ENCODE data around the gene GSG1L2.
A peak's percentile ranks its signal among the peaks of the same experiment; 100 is the strongest.

The GSG1L2 gene

GRCh38 chr17:9768381-9768934, 53.4 kb downstream of the GSG1L2 start:
- Histone ChIP-seq H3K27ac (ENCODE audit: low read depth, low read length, poor library complexity, severe bottlenecking) (no peak overlapping the region), H2AFZ (ENCODE audit: low read length) (no peak overlapping the region), H3F3A (ENCODE audit: insufficient read depth, low read length) (no peaks in the 10 kb centered on the region), H3K27me3 (ENCODE audit: insufficient read depth, low read length) (no peaks in the 10 kb centered on the region), H3K79me2 (ENCODE audit: insufficient read depth, low read length) (no peaks in the 10 kb centered on the region), H3K4me2 (ENCODE audit: low read length) (no peak overlapping the region), H3K4me3 (ENCODE audit: low read depth, low read length, poor library complexity, severe bottlenecking) (no peak overlapping the region), H3K36me3 (ENCODE audit: insufficient read depth, low read length) (no peaks in the 10 kb centered on the region), H3K9ac (ENCODE audit: low read length) (no peak overlapping the region), H3K9me2 (ENCODE audit: low read depth, low read length) (no peaks in the 10 kb centered on the region), H3K9me3 (ENCODE audit: low read length) (no peaks in the 10 kb centered on the region), H3K4me1 (ENCODE audit: insufficient read depth, low read length, severe bottlenecking) (no peaks in the 10 kb centered on the region), H4K20me1 (ENCODE audit: insufficient read depth, low read length) (no peaks in the 10 kb centered on the region)
- no peak for TF ChIP-seq EZH2 (IDR thresholded peaks at IDR 0.05; ENCODE audit: borderline replicate concordance, low read length)
- peak; percentile 36; the same call in 1 of the 2 replicates for TF ChIP-seq CTCF (IDR thresholded peaks at IDR 0.05; ENCODE audit: low read length)

DNA sequence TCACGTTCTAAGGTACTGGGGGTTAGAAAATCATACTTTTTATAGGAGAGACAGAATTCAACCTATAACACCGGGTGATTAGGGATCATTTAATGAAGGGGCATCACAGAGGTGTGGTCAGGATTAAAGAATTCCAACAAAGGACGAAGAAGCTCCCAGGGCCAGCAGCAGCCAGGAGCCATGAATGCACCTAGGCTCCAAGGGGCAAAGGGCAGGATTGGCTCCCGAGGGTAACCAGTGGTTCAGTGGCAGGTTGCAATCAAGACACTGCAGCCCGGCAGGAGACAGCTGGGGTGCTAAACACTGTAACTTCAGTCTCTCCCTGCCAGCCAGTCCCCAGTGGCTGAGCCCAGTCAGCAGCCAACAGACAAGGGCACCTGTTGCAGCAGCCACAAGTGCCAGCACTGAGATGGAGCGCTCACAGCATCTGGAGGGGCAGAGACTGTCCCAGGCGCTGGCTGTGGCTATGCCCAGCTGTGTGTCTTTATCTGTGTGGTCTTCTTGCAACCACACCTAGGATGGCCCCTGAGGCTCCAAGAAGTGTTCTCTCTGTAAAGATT, 54.4 kb downstream of the GSG1L2 start:
- Histone ChIP-seq H3K4me2 (ENCODE audit: low read length) (no peak overlapping the region), H3K4me1 (ENCODE audit: insufficient read depth, low read length, severe bottlenecking) (no peaks in the 10 kb centered on the region)
- TF ChIP-seq EZH2 (IDR thresholded peaks at IDR 0.05; ENCODE audit: borderline replicate concordance, low read length), result no peak
- no peak for TF ChIP-seq CTCF (IDR thresholded peaks at IDR 0.05; ENCODE audit: low read length)

DNA sequence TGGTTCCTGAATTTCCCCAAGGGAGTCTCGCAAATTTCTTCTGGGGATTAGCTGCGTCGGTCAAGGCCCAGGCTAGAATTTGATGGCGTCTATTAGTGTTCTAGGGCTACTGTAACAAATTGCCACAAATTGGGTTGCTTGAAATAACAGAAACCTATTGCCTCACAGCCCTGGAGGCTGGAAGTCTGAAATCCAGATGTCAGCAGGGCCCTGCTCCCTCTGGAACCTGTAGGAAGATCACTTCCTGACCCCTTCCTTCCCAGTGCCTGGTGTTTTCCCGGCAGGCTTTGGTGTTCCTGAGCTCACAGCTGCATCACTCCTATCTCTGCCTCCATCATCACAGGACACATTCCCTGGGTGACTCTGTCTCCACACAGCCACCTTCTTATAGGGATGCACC, 54.9 kb downstream of the GSG1L2 start:
- no peak overlapping the region for H3K4me3 ChIP-seq (ENCODE audit: low read depth, low read length, poor library complexity, severe bottlenecking)
- H3K27me3 ChIP-seq (ENCODE audit: insufficient read depth, low read length), result no peaks in the 10 kb centered on the region
- no peaks in the 10 kb centered on the region for H3K9me2 ChIP-seq (ENCODE audit: low read depth, low read length)
- H4K20me1 ChIP-seq (ENCODE audit: insufficient read depth, low read length), result no peaks in the 10 kb centered on the region
- H3F3A ChIP-seq (ENCODE audit: insufficient read depth, low read length), result no peaks in the 10 kb centered on the region
- H3K36me3 ChIP-seq (ENCODE audit: insufficient read depth, low read length), result no peaks in the 10 kb centered on the region
- no peaks in the 10 kb centered on the region for H3K79me2 ChIP-seq (ENCODE audit: insufficient read depth, low read length)
- no peak overlapping the region for H2AFZ ChIP-seq (ENCODE audit: low read length)
- TF ChIP-seq CTCF (IDR thresholded peaks at IDR 0.05; ENCODE audit: low read length) (no peak), EZH2 (IDR thresholded peaks at IDR 0.05; ENCODE audit: borderline replicate concordance, low read length) (no peak)
- H3K27ac ChIP-seq (ENCODE audit: low read depth, low read length, poor library complexity, severe bottlenecking), result no peak overlapping the region
- no peak overlapping the region for H3K4me2 ChIP-seq (ENCODE audit: low read length)
- H3K9me3 ChIP-seq (ENCODE audit: low read length), result no peaks in the 10 kb centered on the region
- no peaks in the 10 kb centered on the region for H3K4me1 ChIP-seq (ENCODE audit: insufficient read depth, low read length, severe bottlenecking)
- H3K9ac ChIP-seq (ENCODE audit: low read length), result no peak overlapping the region

More for the DNA sequence above, 54.4 kb downstream of the GSG1L2 start:
- H3K9me2 ChIP-seq (ENCODE audit: low read depth, low read length), result no peaks in the 10 kb centered on the region
- H3K36me3 ChIP-seq (ENCODE audit: insufficient read depth, low read length), result no peaks in the 10 kb centered on the region
- no peaks in the 10 kb centered on the region for H4K20me1 ChIP-seq (ENCODE audit: insufficient read depth, low read length)
- H3K79me2 ChIP-seq (ENCODE audit: insufficient read depth, low read length), result no peaks in the 10 kb centered on the region
- H3K4me3 ChIP-seq (ENCODE audit: low read depth, low read length, poor library complexity, severe bottlenecking), result no peak overlapping the region
- H2AFZ ChIP-seq (ENCODE audit: low read length), result no peak overlapping the region
- H3K27ac ChIP-seq (ENCODE audit: low read depth, low read length, poor library complexity, severe bottlenecking), result no peak overlapping the region
- no peaks in the 10 kb centered on the region for H3K27me3 ChIP-seq (ENCODE audit: insufficient read depth, low read length)
- H3K9me3 ChIP-seq (ENCODE audit: low read length), result no peaks in the 10 kb centered on the region
- H3K9ac ChIP-seq (ENCODE audit: low read length), result no peak overlapping the region
- H3F3A ChIP-seq (ENCODE audit: insufficient read depth, low read length), result no peaks in the 10 kb centered on the region
